Peyer's patch (tissue), 4 donors: ENCODE results near the gene ZNF827. TPM values are rescaled to one million over a fixed set of nuclear protein-coding genes. Genes with fewer than 3 reads are reported as not detected.

Experiments
- DNase-seq, 3 donors: peaks; one replicate each; pipeline ENCODE4 v3.0.0-alpha.2; 2017 to 2019
- H3K27ac ChIP-seq, 4 donors: fragments of 200-600 bp; sonication (generic); one replicate each; pipeline ENCODE4 v1.5.1; 2016 to 2019
- H3K27me3 ChIP-seq, 2 donors: fragments of 200-600 bp; sonication (generic); one replicate each; pipeline ENCODE4 v1.5.1; 2019
- H3K36me3 ChIP-seq, 3 donors: fragments of 200-600 bp; sonication (generic); one replicate each; pipeline ENCODE4 v1.5.1; 2016 to 2019
- H3K4me1 ChIP-seq, 4 donors: fragments of 200-600 bp; sonication (generic); one replicate each; pipeline ENCODE4 v1.5.1; 2016 to 2019
- H3K4me3 ChIP-seq, 4 donors: fragments of 200-600 bp; sonication (generic); 1 replicate in 3 of 4; 2 replicates in 1 of 4; pipeline ENCODE4 v1.5.1; 2016 to 2019; ENCODE audit warnings: mild to moderate bottlenecking in 1 of 4
- H3K9me3 ChIP-seq, 4 donors: fragments of 200-600 bp; sonication (generic); one replicate each; pipeline ENCODE4 v1.5.1; 2016 to 2019; ENCODE audit warnings: mild to moderate bottlenecking in 1 of 4
- CTCF ChIP-seq, 6 experiments: fragments of 450-650 bp in 4 of 6; fragments of 200-600 bp in 2 of 6; sonication (generic) in 1 of 6; IDR thresholded peaks; one replicate each; pipeline ENCODE4 v1.5.1; 2017 to 2019; ENCODE audit warnings: antibody characterized with exemption in 6 of 6, mild to moderate bottlenecking in 3 of 6, moderate library complexity in 1 of 6
- POLR2A ChIP-seq, 2 donors: fragments of 450-650 bp; IDR thresholded peaks; one replicate each; pipeline ENCODE4 v1.5.1; 2017; ENCODE audit warnings: antibody characterized with exemption in 2 of 2, mild to moderate bottlenecking in 2 of 2, moderate library complexity in 2 of 2
- total RNA-seq, 4 donors: library from RNA; depleted of rRNA; stranded (reverse); fragments of >200 nt; gene quantifications; one replicate each; pipeline ENCODE4 v1.1.0, GENCODE V29; 2016

ZNF827 gene
- total RNA-seq: 100 to 1,000 TPM in 1 of 4 donors, 10 to 100 TPM in 3; 46.3 to 206 (median 60.5) TPM

GRCh38 chr4:145938618-145939440 is at the start of gene ZNF827:
Gene ZNF827 (minus strand): TSS chr4:145938823. CDS start chr4:145938407, 416 bp downstream.
- peaks cover 0 to 26% (median 0%) of the 10 kb centered on the region in 4 donors for H3K4me1 ChIP-seq
- no peaks in the 10 kb centered on the region for H3K36me3 ChIP-seq

GRCh38 chr4:145984563-145984962 is 45.9 kb upstream of the ZNF827 start:
- H3K27ac ChIP-seq: no peak overlapping the region
- no peaks in the 10 kb centered on the region for H3K4me1 ChIP-seq
- H3K36me3 ChIP-seq: no peaks in the 10 kb centered on the region
- H3K4me3 ChIP-seq: no peak overlapping the region
- H3K9me3 ChIP-seq: no peaks in the 10 kb centered on the region
- no peak for DNase-seq
- H3K27me3 ChIP-seq: no peaks in the 10 kb centered on the region
- no peak for TF ChIP-seq CTCF (IDR thresholded peaks at IDR 0.05)
- TF ChIP-seq POLR2A (IDR thresholded peaks at IDR 0.05): no peak

More at GRCh38 chr4:145938618-145939440, at the start of gene ZNF827:
- Histone ChIP-seq H3K27me3 (no peaks in the 10 kb centered on the region), H3K9me3 (no peaks in the 10 kb centered on the region), H3K4me3 (peak within 1 kb of the TSS; percentile 52 to 85 (median 81)), H3K27ac (peak within 1 kb of the TSS; percentile 92 to 95 (median 94))
- DNase-seq: peak; percentile 76 to 88 (median 84)
- TF ChIP-seq CTCF (IDR thresholded peaks at IDR 0.05): peak in 2 of 6 experiments; percentile 15 to 35
- TF ChIP-seq POLR2A (IDR thresholded peaks at IDR 0.05): peak; percentile 54 to 62

- DNase-seq: no peak
- H3K4me1 ChIP-seq: no peaks in the 10 kb centered on the region
- no peaks in the 10 kb centered on the region for H3K27me3 ChIP-seq
- H3K36me3 ChIP-seq: no peaks in the 10 kb centered on the region
- no peak overlapping the region for H3K4me3 ChIP-seq
- no peaks in the 10 kb centered on the region for H3K9me3 ChIP-seq
- no peak overlapping the region for H3K27ac ChIP-seq
- TF ChIP-seq POLR2A (IDR thresholded peaks at IDR 0.05): no peak
Observed at GRCh38 chr4:145982791-145983190, 44.2 kb upstream of the ZNF827 start.

GRCh38 chr4:145979160-145979559 is 40.5 kb upstream of the ZNF827 start:
- no peaks in the 10 kb centered on the region for H3K36me3 ChIP-seq
- H3K4me3 ChIP-seq: no peak overlapping the region
- no peak for DNase-seq
- no peaks in the 10 kb centered on the region for H3K4me1 ChIP-seq
- H3K9me3 ChIP-seq: no peaks in the 10 kb centered on the region
- H3K27ac ChIP-seq: no peak overlapping the region
- H3K27me3 ChIP-seq: no peaks in the 10 kb centered on the region
- TF ChIP-seq POLR2A (IDR thresholded peaks at IDR 0.05): no peak
- no peak for TF ChIP-seq CTCF (IDR thresholded peaks at IDR 0.05)

- no peak for TF ChIP-seq POLR2A (IDR thresholded peaks at IDR 0.05)
- TF ChIP-seq CTCF (IDR thresholded peaks at IDR 0.05): no peak
- H3K4me1 ChIP-seq: no peaks in the 10 kb centered on the region
- no peak for DNase-seq
- no peak overlapping the region for H3K4me3 ChIP-seq
- no peaks in the 10 kb centered on the region for H3K36me3 ChIP-seq
- H3K9me3 ChIP-seq: no peaks in the 10 kb centered on the region
- no peak overlapping the region for H3K27ac ChIP-seq
- no peaks in the 10 kb centered on the region for H3K27me3 ChIP-seq
Observed at GRCh38 chr4:145976680-145977079, 38.1 kb upstream of the ZNF827 start.

GRCh38 chr4:145960012-145960411 is 21.4 kb upstream of the ZNF827 start:
- Histone ChIP-seq H3K9me3 (no peaks in the 10 kb centered on the region), H3K27ac (no peak overlapping the region), H3K4me3 (no peak overlapping the region), H3K36me3 (no peaks in the 10 kb centered on the region), H3K27me3 (no peaks in the 10 kb centered on the region), H3K4me1 (no peaks in the 10 kb centered on the region)
- DNase-seq: no peak
- TF ChIP-seq CTCF (IDR thresholded peaks at IDR 0.05) (no peak), POLR2A (IDR thresholded peaks at IDR 0.05) (no peak)
